Upper lobe of left lung (tissue), 4 donors: ENCODE results near the gene PTPRF.

Experiments
- EP300 ChIP-seq, 4 donors: sonication (generic); formaldehyde crosslinking; IDR thresholded peaks; one replicate each; pipeline ENCODE4 v1.5.1; 2017; ENCODE audit warnings: antibody characterized with exemption in 4 of 4, control low read depth in 2 of 4
- POLR2A ChIP-seq, 4 donors: fragments of 450-650 bp; IDR thresholded peaks; one replicate each; pipeline ENCODE4 v1.5.1; 2016 to 2017; ENCODE audit warnings: antibody characterized with exemption in 4 of 4, mild to moderate bottlenecking in 2 of 4
- POLR2AphosphoS5 ChIP-seq, 2 donors: sonication (generic); formaldehyde crosslinking; IDR thresholded peaks; one replicate each; pipeline ENCODE4 v1.5.1; 2017; ENCODE audit warnings: antibody characterized with exemption in 2 of 2
- TF ChIP-seq, protein P1 (sequence below), 6 experiments: fragments of 450-650 bp in 4 of 6; fragments of 200-600 bp in 2 of 6; sonication (generic) in 2 of 6; IDR thresholded peaks; one replicate each; pipeline ENCODE4 v1.5.1; 2016 to 2019; ENCODE audit warnings: antibody characterized with exemption in 6 of 6

DNA sequence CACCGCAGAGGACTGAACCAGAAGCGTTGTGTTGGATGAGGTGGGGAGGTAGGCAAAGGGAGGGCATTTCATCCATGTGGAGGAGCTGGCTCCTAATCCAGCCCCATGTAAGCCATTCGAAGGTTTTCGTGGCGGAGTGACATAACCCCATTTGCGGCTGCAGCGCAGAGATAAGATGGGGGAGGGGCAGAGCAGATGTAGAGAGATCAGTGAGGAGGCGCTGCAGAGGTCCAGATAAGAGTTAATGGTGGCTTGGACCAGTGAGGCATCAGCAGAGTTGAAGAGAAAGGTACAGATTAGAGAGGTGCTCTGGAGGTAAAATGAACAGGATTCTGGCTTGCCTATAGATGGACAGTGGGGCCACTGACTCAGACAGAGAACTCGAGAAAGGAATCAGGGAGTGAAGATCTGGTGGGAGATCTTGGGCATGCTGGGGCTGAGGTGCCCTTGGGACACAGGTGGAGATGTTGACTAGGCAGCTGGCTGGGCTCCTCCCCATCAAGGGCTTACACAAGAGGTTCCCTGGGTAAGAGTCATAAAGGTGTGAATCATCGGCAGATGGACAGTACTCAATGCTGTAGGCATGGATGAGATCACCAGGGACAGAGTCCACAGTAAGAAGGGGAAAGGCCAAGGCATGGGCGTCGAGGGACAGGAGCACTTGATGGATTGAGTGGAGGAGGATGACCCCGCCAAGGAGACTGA lies 7.8 kb upstream of the PTPRF start:
- TF ChIP-seq, protein P1, sequence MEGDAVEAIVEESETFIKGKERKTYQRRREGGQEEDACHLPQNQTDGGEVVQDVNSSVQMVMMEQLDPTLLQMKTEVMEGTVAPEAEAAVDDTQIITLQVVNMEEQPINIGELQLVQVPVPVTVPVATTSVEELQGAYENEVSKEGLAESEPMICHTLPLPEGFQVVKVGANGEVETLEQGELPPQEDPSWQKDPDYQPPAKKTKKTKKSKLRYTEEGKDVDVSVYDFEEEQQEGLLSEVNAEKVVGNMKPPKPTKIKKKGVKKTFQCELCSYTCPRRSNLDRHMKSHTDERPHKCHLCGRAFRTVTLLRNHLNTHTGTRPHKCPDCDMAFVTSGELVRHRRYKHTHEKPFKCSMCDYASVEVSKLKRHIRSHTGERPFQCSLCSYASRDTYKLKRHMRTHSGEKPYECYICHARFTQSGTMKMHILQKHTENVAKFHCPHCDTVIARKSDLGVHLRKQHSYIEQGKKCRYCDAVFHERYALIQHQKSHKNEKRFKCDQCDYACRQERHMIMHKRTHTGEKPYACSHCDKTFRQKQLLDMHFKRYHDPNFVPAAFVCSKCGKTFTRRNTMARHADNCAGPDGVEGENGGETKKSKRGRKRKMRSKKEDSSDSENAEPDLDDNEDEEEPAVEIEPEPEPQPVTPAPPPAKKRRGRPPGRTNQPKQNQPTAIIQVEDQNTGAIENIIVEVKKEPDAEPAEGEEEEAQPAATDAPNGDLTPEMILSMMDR (IDR thresholded peaks at IDR 0.05) = no peak
- TF ChIP-seq POLR2A (IDR thresholded peaks at IDR 0.05) = no peak
- no peak for TF ChIP-seq EP300 (IDR thresholded peaks at IDR 0.05)
- TF ChIP-seq POLR2AphosphoS5 (IDR thresholded peaks at IDR 0.05) = no peak
